HEK293T (cell line): ENCODE data around the gene OXSR1.

Source experiments
- BHLHE40 ChIP-seq: fragments of 450-650 bp; IDR thresholded peaks from 2 replicates; pipeline ENCODE4 v1.6.1; 2016; ENCODE audit warnings: mild to moderate bottlenecking, moderate library complexity, borderline replicate concordance
- ELF4 ChIP-seq: fragments of 450-650 bp; IDR thresholded peaks from 2 replicates; pipeline ENCODE4 v1.6.1; 2017; ENCODE audit warnings: antibody characterized with exemption
- FOXA1 ChIP-seq: fragments of 450-650 bp; IDR thresholded peaks from 2 replicates; pipeline ENCODE4 v1.6.1; 2016; ENCODE audit warnings: mild to moderate bottlenecking
- FOXK2 ChIP-seq: fragments of 450-650 bp; IDR thresholded peaks from 2 replicates; pipeline ENCODE4 v1.6.1; 2016; ENCODE audit warnings: mild to moderate bottlenecking
- HDGF ChIP-seq: fragments of 450-650 bp; IDR thresholded peaks from 2 replicates; pipeline ENCODE4 v1.6.1; 2017; ENCODE audit warnings: antibody characterized with exemption, borderline replicate concordance
- L3MBTL2 ChIP-seq: fragments of 450-650 bp; conservative IDR thresholded peaks from 2 replicates; pipeline ENCODE4 v1.6.1; 2016; ENCODE audit warnings: mild to moderate bottlenecking
- NFRKB ChIP-seq: fragments of 450-650 bp; IDR thresholded peaks from 2 replicates; pipeline ENCODE4 v1.6.1; 2016; ENCODE audit warnings: mild to moderate bottlenecking, moderate library complexity
- SP1 ChIP-seq: fragments of 450-650 bp; IDR thresholded peaks from 2 replicates; pipeline ENCODE4 v1.6.1; 2017
- SUZ12 ChIP-seq: fragments of 450-650 bp; IDR thresholded peaks from 2 replicates; pipeline ENCODE4 v1.6.1; 2016; ENCODE audit warnings: mild to moderate bottlenecking
- TARDBP ChIP-seq: fragments of 450-650 bp; IDR thresholded peaks from 2 replicates; pipeline ENCODE4 v1.6.1; 2016
- ZNF384 ChIP-seq: fragments of 450-650 bp; IDR thresholded peaks from 2 replicates; pipeline ENCODE4 v1.6.1; 2016

DNA sequence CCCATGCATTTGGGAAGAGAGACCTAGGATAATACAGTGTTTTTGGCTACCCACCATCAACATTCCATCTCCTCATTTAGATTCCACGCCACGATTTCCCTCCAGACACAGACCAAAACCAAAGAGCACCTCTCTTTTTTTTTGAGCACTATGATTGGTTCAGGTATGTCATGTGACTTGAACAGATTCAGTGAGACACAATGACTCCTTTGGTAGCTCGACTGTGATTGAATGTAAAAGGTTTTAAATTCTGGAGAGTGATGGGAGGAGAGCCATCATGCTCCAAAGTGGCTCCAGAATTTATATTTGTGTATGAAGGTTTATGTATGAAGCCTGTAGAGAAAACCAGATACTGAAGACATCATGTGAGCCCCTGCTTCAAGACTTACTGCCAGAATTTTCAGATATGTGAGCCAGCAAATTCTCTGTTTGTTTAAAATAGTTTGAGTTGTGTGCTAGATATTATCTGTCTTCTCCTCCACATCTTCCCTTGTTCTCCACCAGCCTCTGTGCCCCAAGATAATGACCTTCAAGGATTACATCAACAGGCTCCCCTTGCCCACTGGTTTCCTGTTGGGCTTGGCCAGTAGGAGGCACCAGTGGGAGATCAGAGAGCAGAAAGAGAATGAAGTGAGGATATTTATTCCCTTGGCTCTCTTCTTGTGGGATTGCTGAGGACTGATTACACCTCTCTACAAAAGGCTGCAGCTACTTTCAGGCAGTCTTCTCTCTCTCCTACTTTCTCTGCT is 14.4 kb upstream of the OXSR1 start:
- TF ChIP-seq SP1 (no peak), BHLHE40 (no peak), NFRKB (no peak), HDGF (no peak), FOXK2 (no peak), FOXA1 (no peak), ELF4 (no peak), ZNF384 (no peak), SUZ12 (no peak), L3MBTL2 (no peak), TARDBP (no peak)
